Astrocyte of the spinal cord (primary cell): Measurements from ENCODE around the gene C16orf74.

Experiments
- DNase-seq: peaks from one replicate; pipeline ENCODE4 v3.0.0; 2011; ENCODE audit warnings: low read depth, low spot score
- H3K4me3 ChIP-seq: 2 replicates; pipeline ENCODE4 v1.5.1; 2011; ENCODE audit warnings: low read depth, mild to moderate bottlenecking, low read length, moderate library complexity
- in situ Hi-C: cut with HindIII; loops from 2 replicates; pipeline ENCODE4 v1.10.0; 2017; ENCODE audit warnings: low sequenced_read_pairs
- TF ChIP-seq, protein P1 (sequence below): IDR thresholded peaks from 2 replicates; pipeline ENCODE4 v1.5.1; 2012; ENCODE audit warnings: low read depth, mild to moderate bottlenecking, low read length, inconsistent platforms

Gene C16orf74

GRCh38 chr16:85680352-85680944 is 70.4 kb downstream of the C16orf74 start:
- H3K4me3 ChIP-seq: no peak overlapping the region
- in situ Hi-C loops: no loop called here
- TF ChIP-seq, protein P1, sequence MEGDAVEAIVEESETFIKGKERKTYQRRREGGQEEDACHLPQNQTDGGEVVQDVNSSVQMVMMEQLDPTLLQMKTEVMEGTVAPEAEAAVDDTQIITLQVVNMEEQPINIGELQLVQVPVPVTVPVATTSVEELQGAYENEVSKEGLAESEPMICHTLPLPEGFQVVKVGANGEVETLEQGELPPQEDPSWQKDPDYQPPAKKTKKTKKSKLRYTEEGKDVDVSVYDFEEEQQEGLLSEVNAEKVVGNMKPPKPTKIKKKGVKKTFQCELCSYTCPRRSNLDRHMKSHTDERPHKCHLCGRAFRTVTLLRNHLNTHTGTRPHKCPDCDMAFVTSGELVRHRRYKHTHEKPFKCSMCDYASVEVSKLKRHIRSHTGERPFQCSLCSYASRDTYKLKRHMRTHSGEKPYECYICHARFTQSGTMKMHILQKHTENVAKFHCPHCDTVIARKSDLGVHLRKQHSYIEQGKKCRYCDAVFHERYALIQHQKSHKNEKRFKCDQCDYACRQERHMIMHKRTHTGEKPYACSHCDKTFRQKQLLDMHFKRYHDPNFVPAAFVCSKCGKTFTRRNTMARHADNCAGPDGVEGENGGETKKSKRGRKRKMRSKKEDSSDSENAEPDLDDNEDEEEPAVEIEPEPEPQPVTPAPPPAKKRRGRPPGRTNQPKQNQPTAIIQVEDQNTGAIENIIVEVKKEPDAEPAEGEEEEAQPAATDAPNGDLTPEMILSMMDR: no peak
- DNase-seq: no peak

- no peak overlapping the region for H3K4me3 ChIP-seq
- DNase-seq: no peak
- in situ Hi-C loops: no loop called here
- TF ChIP-seq, protein P1: no peak
Observed at GRCh38 chr16:85679870-85680269, 71.0 kb downstream of the C16orf74 start.

DNA sequence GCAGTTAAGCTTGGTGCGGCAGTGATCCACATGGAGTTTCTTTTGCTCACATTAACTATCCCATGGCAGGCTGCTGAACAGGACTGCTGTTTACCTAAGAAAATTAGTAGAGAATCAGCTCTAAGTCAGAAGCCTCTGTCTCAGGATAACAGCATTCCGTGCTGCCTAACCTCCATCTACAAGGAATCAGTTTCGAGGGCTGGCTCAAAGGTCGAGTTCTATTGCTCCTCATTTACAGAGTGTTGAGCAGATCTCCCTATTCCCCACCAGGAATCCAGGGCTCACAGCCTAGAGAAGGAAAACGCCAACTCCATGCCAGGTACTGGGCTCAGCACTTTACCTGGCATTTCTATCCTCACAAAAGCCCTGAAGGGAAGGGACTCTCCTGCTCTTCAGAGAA is 72.1 kb downstream of the C16orf74 start:
- H3K4me3 ChIP-seq: no peak overlapping the region
- in situ Hi-C loops: no loop called here
- TF ChIP-seq, protein P1: no peak
- DNase-seq: no peak

- DNase-seq: no peak
- no peak overlapping the region for H3K4me3 ChIP-seq
- in situ Hi-C loops: no loop called here
- TF ChIP-seq, protein P1: no peak
Observed at GRCh38 chr16:85678016-85678415, 72.9 kb downstream of the C16orf74 start.

- no peak overlapping the region for H3K4me3 ChIP-seq
- TF ChIP-seq, protein P1: no peak
- in situ Hi-C loops: no loop called here
- DNase-seq: no peak
Observed at GRCh38 chr16:85677383-85677967, 73.4 kb downstream of the C16orf74 start.

GRCh38 chr16:85676466-85676865 is 74.4 kb downstream of the C16orf74 start:
- in situ Hi-C loops: no loop called here
- TF ChIP-seq, protein P1: no peak
- no peak for DNase-seq
- H3K4me3 ChIP-seq: no peak overlapping the region
